ENCODE results near the gene MYO9B. TPM values are rescaled to one million over a fixed set of nuclear protein-coding genes. Genes with fewer than 3 reads are reported as not detected.

The MYO9B gene, protein sequence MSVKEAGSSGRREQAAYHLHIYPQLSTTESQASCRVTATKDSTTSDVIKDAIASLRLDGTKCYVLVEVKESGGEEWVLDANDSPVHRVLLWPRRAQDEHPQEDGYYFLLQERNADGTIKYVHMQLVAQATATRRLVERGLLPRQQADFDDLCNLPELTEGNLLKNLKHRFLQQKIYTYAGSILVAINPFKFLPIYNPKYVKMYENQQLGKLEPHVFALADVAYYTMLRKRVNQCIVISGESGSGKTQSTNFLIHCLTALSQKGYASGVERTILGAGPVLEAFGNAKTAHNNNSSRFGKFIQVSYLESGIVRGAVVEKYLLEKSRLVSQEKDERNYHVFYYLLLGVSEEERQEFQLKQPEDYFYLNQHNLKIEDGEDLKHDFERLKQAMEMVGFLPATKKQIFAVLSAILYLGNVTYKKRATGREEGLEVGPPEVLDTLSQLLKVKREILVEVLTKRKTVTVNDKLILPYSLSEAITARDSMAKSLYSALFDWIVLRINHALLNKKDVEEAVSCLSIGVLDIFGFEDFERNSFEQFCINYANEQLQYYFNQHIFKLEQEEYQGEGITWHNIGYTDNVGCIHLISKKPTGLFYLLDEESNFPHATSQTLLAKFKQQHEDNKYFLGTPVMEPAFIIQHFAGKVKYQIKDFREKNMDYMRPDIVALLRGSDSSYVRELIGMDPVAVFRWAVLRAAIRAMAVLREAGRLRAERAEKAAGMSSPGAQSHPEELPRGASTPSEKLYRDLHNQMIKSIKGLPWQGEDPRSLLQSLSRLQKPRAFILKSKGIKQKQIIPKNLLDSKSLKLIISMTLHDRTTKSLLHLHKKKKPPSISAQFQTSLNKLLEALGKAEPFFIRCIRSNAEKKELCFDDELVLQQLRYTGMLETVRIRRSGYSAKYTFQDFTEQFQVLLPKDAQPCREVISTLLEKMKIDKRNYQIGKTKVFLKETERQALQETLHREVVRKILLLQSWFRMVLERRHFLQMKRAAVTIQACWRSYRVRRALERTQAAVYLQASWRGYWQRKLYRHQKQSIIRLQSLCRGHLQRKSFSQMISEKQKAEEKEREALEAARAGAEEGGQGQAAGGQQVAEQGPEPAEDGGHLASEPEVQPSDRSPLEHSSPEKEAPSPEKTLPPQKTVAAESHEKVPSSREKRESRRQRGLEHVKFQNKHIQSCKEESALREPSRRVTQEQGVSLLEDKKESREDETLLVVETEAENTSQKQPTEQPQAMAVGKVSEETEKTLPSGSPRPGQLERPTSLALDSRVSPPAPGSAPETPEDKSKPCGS (N-terminal part only)
- polyA plus RNA-seq (2013, experiment 1 of 2; ENCODE audit: insufficient read length): 94.7 TPM
- polyA plus RNA-seq (2013, experiment 2 of 2; ENCODE audit: insufficient read length): 83.7 TPM

- peak; percentile 100 for DNase-seq
Measured at GRCh38 chr19:17075035-17075863, at the start of gene MYO9B, which contains the start of gene HAUS8. Gene MYO9B (plus strand): TSS chr19:17075777. CDS start chr19:17101718, 25,941 bp downstream. Gene HAUS8 (minus strand): TSS chr19:17075452. CDS start chr19:17075422, 30 bp downstream.

GRCh38 chr19:17025991-17026658 lies 49.5 kb upstream of the MYO9B start:
- DNase-seq: no peak

GRCh38 chr19:17026706-17027534 lies 48.7 kb upstream of the MYO9B start, which contains the start of gene CPAMD8:
Gene CPAMD8 (minus strand): TSS chr19:17026810. CDS start chr19:17026642, 168 bp downstream.
- DNase-seq: no peak

- no peak for DNase-seq
Measured at GRCh38 chr19:17027535-17027975, 48.0 kb upstream of the MYO9B start.

GRCh38 chr19:17031741-17032140 lies 43.8 kb upstream of the MYO9B start:
- DNase-seq: no peak

DNA sequence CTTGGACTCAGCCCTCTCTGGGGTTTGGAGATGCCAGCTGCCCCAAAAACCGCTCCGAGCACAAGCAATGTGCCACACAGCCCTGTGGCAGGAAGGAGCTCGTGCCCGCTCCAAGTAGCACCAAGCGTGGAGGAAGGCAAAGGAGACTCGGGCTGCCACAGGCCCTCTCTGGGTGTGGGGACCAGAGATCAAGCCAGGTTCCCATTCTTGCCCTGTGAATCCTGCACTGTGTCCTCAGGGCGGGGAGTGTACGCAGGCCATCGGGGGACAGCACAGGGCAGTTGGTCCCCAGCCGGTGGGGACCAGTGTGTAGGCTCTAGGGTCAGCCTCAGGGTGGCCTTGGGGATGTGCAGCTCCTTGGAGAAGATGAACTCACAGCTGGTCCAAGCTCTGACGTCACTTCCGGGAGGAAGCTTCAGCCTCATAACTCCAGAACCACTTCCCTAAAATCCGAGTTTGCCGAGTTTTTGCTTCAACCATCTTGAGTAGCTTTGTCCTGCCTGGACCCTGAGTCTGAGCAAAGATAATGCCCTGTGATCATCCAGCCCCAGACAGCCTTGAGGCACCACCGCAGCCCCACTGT lies 39.6 kb upstream of the MYO9B start:
- DNase-seq: no peak

DNA sequence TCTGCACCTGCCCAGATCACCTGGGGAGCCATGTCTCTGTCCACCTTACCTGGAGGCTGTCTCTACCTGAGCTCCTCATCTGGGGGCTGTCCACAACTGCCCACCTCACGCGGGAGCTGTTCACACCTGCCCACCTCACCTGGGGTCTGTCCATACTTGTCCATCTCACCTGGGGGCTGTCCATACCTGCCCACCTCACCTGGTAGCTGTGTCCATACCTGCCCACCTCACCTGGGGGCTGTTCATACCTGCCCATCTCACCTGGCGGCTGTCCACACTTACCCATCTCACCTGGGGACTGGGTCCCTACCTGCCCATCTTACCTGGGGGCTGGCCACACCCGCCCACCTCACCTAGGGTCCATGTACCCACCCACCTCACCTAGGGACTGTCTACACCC lies 38.9 kb upstream of the MYO9B start:
- no peak for DNase-seq

DNA sequence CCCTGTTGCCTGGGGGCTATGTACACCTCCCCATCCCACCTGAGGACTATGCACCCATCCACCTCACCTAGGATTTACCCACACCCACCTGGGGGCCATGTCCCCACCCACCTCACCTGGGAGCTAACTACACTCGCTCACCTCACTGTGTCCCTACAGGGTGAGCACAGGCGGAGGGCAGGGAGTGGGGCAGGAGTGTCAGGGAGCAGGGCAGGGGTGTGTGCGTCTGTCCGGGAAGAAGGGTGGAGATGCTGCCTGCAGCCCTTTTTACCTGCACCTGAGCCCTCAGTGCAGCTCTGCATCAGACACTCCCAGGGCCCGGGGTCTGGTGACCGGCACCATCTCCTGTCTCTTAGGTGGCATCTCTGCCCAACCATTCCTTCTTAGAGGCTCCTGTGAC lies 38.4 kb upstream of the MYO9B start:
- no peak for DNase-seq

- DNase-seq: no peak
Measured at GRCh38 chr19:17037966-17038500, 37.5 kb upstream of the MYO9B start.

DNA sequence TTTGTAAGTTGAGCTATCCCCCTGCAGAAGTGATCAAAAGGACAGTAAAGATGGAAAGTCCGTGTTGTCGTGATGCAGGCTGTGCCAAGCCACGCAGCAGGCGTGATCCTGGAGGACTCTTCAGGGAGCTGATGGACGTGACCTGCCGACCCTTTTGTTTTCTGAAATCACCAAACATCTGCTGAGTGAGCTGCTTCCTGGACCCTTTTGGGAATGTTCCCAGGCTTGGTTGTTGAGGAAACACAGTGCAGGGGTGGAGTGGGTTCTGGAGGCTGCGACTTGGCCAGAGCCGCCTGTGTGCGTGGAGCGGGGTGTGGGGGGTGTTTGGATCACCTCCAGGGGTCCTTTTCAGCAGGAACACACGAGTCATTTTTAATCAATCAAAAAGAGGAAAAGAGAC lies 33.6 kb upstream of the MYO9B start:
- DNase-seq: peak; percentile 27

GRCh38 chr19:17043744-17044143 lies 31.8 kb upstream of the MYO9B start:
- no peak for DNase-seq

GRCh38 chr19:17045907-17046502 lies 29.6 kb upstream of the MYO9B start:
- DNase-seq: no peak

DNA sequence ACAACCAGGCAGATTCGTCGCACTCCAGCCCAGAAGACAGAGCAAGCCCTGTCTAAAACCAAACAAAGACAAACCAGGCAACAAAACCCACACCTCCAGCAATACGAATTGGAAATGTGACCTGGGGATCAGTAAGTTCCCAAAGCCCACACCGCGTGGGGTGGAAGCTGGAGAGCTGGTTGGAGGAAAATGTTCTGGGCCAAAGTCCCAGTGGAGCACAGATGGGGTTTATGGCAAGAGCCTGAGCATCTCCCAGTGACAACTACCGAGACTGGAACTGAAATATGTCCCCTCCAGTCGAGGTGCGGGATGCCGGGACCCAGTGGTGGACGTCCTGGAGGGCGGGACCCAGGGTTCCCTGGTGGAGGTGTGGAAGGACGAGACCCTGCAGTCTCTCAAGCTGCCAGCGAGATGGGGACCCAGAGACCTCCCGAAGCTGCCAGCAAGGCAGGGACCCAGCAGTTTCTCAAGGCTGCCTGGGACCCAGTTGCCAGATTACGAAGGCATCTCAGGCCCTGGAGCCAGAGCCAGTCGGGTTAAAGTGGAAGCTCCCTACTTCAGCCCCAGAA lies 26.6 kb upstream of the MYO9B start:
- no peak for DNase-seq

DNA sequence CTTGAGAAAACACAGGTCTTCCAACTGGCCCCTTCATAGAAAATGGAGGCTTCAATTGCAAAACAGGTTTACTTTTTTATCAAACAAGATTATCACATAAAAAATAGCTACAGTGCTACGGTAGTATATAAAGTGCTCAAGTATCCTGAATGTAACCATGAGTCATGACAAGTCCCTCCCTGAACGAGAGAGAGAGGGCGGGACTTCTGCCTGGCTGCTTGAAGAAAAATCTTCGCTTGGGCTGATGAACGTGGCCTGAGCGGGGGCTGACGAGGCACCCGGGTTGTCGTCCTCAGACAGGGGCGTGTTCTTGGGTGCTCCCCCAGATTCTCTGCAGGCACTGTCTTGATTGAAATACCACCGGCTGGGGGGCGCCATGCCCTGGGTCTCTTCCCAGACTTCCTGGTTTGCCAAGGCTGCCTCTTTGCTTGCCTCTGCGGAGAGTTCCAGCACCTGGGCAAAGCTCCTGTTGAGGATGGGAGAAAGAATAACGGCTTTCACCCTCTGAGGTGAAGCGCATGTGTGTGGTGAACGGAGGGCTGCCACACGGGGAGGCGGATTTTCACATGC lies 25.8 kb upstream of the MYO9B start:
- DNase-seq: peak; percentile 32

GRCh38 chr19:17052439-17052838 lies 23.1 kb upstream of the MYO9B start:
- DNase-seq: peak; percentile 56

GRCh38 chr19:17054746-17055145 lies 20.8 kb upstream of the MYO9B start:
- DNase-seq: no peak

- no peak for DNase-seq
Measured at GRCh38 chr19:17055636-17056035, 19.9 kb upstream of the MYO9B start.

DNA sequence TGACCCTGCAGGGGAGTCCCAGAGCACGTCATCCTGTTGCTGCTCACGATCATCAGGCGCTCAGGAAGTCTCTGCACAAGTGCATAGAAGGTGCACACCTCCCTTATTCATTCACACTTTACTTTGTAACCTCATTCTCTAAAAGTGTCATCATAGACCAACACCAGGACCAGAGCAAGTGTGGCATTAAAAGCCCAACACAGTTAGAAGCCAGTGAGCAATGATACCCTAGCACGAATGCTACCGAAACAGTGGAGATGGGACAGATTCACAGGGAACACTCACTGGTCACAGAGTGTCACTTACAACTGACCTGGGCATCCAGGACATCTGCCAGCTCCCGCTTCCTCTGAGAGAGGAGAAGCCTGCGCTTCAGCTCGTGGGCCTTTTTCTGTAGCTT lies 17.3 kb upstream of the MYO9B start:
- DNase-seq: peak; percentile 27
